Hindlimb muscle (tissue), 1 donor: ENCODE data around the gene FAM170B. TPM values are rescaled to one million over a fixed set of nuclear protein-coding genes. Genes with fewer than 3 reads are reported as not detected.

Source experiments
- DNase-seq: peaks from one replicate; pipeline ENCODE4 v3.0.0-alpha.2; 2013
- polyA plus RNA-seq: library from polyadenylated mRNA; unstranded; fragments of 120-200 nt; gene quantifications from one replicate; pipeline ENCODE4 v1.2.1, GENCODE V29; 2013; ENCODE audit not compliant: insufficient read length

Gene FAM170B
- polyA plus RNA-seq, result not detected

DNA sequence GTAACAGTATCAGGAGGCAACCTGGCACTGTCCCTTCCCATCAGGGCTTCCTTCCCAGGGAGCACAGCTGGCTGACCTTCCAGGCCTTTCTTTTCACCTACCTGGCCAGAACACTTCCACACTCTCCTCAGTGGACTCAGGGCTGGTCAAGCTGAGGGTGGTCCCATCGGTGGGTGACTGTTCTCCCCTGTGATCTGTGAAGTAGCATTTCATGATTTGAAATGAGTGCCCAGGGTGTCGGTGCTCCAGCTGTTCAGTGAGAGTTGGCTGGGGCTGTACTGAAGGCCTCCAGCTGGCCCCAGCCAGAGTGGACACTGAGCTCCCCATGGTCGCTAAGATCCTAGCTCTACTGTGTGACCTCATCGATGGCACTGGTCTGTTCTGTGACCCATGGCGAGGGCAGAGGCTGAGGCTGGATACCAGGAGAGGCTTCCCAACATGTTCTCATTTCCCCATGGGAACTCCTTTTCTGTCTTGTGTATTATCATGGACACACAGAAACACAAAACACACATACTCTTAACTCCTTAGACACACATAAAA, at the start of gene FAM170B:
Gene FAM170B, minus strand, starts transcription at position 316 of the 543 bp plus-strand sequence. Its CDS starts 103 bp downstream, at position 213.
- no peak for DNase-seq

- DNase-seq, result no peak
Observed at GRCh38 chr10:49182776-49183175, 49.0 kb upstream of the FAM170B start.

- DNase-seq, result no peak
Observed at GRCh38 chr10:49180444-49180860, 46.6 kb upstream of the FAM170B start.

DNA sequence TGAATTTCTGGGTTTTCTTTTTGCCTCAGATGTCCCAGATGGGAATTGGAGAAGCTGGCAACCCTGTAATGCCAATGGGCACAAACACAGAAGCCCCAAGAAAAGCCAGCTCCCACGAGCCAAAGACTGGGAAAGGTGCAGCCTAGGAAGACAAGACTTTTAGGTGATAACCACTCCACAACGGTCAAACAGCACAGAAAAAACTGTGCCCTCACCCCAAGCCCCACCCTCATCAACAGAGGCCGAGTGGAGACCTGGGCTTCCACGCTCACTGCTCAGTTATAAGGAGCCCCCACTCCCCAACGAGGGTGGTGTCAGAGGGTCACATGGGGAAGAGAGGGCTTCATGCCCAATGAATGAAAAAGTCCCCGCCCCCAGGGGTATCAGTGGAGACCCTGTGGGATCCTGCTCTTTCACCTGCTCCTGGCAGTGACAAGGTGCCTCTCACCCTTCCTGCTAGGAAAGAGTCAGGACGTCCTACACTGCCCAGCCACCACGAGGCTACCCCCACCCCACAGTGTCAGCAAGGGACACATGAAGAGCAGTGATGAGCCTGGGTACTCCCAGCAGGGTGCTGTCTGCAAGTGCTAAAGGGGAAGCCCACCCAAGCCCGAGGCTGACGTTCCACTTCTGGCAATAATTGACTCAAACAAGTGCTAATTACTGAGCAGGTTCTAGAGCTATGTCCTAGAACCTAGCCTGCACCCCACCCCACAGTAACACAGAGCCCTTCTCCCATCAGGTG, 46.0 kb upstream of the FAM170B start:
- DNase-seq, result no peak

- no peak for DNase-seq
Observed at GRCh38 chr10:49178489-49179471, 45.0 kb upstream of the FAM170B start.

DNA sequence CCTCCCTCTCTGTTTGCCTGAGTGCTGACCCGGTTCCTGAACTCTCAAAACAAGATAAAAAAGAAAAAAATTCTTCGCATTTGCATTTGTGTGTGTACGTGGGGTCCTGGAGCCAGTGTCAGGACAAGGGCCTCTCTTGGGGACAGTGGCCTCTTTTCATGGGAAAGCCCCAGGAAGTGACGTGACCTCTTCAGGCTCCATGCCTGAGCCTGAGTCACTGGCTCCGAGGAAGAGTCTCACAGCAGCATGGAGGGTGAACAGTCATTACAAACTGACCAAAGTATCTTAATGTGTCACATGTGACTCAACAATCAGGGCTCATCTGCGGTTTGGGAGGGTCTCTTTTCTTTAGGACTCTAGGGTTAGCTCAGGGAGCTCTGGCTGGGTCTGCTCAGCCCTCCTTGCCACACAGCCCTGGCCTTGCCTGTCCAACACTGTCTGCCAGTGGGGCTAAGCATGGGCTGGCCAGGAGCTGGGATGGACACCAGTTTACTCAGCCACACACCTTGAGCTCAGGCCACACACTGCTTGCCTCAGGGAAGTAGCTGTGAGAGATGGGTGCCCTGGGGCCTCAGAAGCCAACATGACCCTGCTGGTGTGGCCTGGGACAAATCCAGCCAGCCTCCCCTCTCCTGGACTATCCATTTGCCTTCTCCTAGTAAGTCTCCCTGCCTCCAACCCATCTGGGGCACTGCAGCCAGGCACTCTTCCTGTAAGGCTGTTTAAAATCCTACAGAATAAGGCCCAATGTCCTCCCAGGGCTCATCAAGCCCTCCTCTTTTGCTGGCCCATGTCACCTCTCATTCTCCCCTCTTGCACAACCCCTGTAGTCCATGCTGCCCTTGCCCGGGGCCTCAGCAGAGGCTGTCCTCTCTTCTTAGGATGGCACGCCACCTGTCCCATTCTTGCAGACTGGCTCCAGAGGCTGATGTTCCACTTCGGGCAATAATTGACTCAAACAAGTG, 43.9 kb upstream of the FAM170B start:
- DNase-seq, result peak; percentile 61

GRCh38 chr10:49176310-49177268, 42.8 kb upstream of the FAM170B start:
- DNase-seq, result no peak

DNA sequence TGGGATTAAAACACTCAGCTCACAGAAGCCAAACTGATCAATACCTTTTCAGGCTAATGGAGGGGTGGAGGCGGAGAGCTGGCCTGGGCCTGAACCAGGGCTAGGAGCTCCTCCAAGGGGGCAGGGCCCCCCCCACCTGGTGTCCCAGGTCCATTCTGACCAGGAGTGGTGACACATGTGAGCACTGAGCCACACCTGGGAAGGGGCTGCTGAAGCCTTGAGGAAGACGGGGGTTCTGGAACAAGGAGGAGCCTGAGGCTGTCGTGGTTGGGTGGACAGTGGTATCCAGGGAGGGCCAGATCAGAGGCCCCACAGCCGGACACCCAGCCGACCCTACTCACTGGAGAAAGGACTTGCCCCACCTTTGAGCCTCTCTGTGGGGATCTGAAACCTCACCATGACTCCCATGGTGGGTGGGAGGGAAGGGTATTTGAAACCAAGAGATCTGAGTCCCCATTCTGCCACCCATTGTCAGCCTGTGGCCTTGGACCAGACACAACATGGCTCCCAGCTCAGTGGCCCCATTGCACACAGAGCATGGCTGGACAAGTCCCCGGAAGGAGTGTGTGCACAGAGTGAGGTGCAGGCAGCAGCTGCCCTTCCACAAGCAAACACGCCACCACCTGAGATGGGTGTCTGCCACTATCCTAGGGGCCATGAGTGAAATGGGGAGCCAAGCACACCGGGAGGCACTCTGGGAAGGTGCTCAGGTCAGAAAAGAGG, 41.9 kb upstream of the FAM170B start:
- DNase-seq, result no peak

- DNase-seq, result no peak
Observed at GRCh38 chr10:49174926-49175500, 41.2 kb upstream of the FAM170B start.

DNA sequence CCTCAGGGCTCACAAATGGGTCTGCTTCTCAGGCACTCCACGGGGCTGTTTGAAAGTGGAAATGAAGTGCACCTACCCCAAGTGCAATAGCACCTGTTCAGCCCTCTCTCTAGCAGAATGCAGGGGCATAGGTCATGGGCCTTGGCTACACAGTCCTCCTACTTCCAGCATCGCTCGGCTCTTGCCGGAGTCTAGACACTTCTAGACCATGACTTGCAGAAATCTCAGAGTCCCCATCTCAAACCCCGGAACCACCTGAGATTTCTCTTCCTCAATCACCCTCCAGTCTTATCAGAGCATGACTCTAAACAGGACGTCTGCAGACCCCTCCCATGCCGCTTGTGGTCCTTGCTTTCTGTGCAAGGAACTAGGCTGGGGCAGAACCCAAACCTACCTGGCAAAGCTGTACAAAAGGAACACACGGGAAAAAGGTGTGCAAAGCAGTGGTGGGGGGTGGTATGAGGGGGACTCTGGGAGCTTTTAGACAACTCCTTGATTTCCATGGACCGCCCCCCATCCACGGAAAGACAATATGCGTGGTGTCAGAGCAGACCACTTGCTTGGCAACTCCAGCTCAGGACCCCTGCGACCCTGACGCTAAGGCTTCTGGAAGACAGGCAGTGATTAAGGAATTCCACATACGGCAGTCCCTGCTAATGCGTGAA, 40.6 kb upstream of the FAM170B start:
- DNase-seq, result no peak

- DNase-seq, result no peak
Observed at GRCh38 chr10:49173853-49174252, 40.0 kb upstream of the FAM170B start.

- no peak for DNase-seq
Observed at GRCh38 chr10:49173201-49173772, 39.5 kb upstream of the FAM170B start.

- no peak for DNase-seq
Observed at GRCh38 chr10:49172777-49173132, 38.9 kb upstream of the FAM170B start.

DNA sequence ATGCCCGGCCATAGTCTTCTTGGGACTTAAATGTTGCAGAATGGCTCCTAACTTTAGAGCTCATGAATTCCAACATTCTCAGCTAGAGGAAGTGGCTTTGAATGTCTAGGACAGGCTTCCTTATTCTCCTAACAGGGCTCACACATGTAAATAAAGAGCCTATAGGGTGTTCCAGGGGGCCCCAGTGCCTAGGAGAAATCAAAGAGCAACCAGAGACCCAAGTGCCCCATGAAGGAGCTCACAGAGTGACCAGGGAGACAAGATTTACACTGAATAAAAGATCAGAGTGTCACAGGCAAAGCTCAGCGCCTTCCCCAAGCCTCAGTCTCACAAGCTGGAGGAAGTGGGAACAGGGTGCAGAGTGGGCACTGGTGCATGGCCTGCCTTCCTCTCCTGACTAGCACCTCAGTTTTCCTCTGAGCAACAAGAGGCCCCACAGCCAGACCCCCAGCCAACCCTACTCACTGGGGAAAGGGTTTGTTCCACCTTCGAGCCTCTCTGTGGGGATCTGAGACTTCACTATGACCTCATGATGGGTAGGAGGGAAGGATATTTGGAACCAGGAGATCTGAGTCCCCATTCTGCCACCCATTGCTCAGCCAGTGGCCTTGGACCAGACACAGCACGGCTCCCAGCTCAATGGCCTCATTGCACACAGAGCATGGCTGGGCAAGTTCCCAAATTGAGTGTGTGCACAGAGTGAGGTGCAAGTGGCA, 38.4 kb upstream of the FAM170B start:
- no peak for DNase-seq

GRCh38 chr10:49171326-49172060, 37.7 kb upstream of the FAM170B start:
- no peak for DNase-seq

DNA sequence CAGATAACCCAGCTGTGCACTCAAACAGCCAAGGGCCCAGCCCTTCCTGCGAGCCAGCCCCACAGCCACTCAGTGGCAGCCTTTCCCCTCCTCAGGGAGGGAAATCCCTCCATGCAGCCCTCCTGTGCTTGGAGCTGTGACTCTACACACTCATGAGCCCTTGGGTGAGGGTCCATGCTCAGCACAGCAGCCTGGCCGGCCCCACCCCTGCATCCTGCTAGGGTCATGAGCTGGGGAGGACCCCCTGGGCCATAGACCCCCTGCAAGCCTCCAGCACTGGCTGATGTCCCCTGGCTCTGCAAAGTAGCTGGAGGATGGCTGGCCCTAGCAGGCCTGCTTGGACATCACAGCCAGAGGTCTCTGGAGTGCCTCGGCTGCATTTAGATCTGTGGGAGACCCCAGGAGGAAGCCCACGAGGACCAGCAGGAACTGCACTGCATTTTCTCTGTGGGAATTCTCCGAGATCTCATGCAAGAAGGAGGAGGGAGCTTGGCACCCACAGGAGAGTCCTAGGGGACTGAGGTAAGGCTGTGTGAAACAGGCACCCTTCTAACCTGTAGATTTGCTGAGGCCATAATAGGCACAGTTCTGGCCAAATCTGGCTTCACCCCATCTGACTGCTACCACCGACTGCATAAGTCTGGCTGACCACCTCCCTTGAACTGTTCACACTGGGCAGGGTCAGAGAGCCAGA, 37.0 kb upstream of the FAM170B start:
- DNase-seq, result no peak

DNA sequence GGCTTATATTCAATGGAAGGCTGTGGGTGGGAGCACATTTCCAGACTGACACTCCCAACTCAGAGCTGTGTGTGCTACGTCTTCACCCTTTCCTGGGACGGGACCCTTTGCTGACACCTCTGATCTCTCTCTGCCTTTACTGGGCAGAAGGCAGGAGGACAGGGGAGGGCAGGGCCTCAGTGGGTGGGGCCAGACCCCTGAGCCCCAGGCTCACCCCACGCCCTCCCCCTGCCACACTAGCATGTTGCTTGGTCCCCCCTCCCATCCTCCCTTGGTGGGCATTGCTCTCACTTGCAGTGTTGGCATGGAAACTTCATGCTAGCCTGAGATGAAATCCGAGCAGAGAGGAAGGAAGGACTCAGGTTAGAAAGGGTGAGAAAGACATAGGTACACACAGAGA, 36.0 kb upstream of the FAM170B start:
- DNase-seq, result no peak
